LNCAP (cell line): Measurements from ENCODE around the gene MTA1.

Experiments used
- TF ChIP-seq, protein P1 (sequence below): fragments of 450-650 bp; IDR thresholded peaks from 2 replicates; pipeline ENCODE4 v1.5.1; 2017; ENCODE audit warnings: mild to moderate bottlenecking

Gene MTA1

DNA sequence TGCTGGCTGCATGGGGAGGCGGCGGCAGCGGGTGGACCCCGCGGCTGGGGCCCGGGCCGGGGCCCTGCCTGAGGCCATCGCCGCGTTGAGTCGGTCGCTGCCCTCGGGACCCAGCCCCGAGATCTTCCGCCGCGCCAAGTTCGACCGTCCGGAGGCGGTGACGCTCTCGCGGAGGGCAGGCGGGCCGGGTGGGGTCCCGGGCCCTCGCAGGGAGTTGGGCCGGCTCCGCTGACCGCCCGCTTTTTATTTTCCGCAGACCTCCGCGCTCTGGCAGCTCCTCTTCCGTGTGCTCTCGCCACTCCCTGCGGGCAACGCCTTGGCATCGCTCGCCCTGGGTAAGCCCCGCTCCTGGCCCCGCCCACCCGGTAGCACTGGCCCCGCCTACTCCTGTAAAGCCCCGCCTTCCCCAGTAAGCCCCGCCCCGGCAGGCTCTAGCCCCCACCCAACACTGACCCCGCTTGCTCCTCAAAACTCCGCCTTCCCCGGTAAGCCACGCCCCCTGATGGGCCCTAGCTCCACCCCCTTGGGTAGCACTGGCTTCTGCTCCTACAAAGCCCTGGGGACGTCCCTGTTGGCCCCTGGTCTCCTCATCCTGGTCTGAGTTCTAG, 71.8 kb downstream of the MTA1 start:
- TF ChIP-seq, protein P1, sequence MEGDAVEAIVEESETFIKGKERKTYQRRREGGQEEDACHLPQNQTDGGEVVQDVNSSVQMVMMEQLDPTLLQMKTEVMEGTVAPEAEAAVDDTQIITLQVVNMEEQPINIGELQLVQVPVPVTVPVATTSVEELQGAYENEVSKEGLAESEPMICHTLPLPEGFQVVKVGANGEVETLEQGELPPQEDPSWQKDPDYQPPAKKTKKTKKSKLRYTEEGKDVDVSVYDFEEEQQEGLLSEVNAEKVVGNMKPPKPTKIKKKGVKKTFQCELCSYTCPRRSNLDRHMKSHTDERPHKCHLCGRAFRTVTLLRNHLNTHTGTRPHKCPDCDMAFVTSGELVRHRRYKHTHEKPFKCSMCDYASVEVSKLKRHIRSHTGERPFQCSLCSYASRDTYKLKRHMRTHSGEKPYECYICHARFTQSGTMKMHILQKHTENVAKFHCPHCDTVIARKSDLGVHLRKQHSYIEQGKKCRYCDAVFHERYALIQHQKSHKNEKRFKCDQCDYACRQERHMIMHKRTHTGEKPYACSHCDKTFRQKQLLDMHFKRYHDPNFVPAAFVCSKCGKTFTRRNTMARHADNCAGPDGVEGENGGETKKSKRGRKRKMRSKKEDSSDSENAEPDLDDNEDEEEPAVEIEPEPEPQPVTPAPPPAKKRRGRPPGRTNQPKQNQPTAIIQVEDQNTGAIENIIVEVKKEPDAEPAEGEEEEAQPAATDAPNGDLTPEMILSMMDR, result no peak

DNA sequence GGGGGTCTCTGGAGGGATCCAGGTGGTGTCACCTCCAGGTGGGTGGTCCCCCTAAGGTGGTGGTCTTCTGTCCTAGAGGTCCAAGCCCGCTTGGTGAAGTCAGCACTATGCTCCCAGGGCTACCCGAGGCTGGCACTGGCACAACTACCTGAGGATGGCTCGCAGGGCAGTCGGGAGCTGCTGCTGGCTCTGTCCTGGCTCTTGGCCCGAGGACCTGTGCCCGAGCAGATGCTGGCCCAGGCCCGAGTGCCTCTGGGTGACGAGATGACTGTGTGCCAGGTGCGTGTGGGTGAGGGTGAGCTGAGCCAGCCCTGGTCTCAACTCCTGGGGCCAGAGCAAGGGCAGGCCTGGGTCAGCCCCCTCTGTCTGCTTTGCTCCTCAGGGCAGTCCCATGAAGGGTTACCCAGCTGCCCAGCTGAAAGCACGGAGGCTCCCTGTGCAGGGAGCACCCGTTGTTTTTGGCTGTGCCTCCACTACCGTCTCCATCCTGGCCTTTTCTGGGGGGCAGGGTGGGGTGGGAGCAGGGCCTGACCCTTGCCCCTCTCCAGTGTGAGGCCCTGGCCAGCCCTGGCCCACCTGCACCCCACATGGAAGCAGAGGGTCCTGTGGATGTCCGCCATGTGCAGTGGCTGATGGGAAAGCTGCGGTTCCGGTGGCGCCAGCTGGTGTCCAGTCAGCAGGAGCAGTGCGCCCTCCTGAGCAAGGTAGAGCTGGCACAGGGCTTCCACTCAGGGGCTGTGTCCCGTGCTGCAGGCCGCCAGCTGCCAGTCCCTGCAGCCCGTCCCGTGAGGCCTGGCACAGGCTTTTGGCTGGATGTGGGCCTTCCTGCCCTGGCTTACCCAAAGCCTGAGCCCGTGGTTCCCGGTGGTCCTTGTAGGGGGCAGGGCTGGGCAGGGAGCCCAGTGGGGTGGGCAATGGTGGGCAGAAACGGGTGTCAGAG, 72.7 kb downstream of the MTA1 start:
- TF ChIP-seq, protein P1, result no peak

DNA sequence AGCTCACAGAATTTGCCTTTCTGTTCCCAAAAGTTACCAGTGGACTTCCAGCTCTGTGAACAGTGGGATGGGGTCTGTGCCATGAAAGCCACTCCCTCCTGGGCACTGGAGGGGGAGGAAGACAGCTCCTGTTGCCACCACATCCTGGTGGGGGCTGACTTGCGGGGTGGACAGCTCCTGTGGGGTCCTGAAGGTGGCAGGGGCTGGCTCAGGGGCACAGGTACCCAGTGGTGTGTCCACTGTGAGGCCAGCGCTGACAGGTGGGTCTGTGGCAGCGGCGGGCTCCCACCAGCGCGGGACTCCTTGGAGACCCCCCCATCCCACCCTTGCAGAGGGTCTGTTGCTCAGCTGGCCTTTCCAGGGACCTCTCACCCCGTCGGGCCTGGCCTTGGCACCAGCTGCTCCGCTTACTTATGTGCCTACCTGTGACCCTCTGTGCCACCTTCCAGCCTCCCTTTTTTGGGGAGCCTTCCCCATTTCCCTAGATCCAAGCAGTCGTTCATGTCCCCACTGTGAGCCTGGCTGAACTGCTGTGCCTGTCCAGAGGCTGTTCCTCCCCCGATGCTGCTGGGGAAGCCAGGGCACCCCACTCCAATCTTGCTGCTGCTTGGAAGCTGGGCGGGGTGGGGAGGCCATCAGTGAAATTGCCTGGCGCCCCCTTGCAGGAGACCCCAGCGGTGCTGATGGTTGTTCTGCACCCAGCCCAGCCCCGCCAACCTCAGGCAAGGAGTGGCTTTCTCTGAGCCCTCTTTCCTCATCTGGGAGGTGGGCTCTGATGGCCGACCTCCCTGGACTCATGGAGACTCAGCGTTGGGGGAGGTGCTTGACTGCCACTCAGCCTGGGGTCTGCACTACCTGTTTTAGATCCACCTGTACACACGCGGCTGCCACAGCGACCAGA, 73.6 kb downstream of the MTA1 start:
- TF ChIP-seq, protein P1, result no peak

DNA sequence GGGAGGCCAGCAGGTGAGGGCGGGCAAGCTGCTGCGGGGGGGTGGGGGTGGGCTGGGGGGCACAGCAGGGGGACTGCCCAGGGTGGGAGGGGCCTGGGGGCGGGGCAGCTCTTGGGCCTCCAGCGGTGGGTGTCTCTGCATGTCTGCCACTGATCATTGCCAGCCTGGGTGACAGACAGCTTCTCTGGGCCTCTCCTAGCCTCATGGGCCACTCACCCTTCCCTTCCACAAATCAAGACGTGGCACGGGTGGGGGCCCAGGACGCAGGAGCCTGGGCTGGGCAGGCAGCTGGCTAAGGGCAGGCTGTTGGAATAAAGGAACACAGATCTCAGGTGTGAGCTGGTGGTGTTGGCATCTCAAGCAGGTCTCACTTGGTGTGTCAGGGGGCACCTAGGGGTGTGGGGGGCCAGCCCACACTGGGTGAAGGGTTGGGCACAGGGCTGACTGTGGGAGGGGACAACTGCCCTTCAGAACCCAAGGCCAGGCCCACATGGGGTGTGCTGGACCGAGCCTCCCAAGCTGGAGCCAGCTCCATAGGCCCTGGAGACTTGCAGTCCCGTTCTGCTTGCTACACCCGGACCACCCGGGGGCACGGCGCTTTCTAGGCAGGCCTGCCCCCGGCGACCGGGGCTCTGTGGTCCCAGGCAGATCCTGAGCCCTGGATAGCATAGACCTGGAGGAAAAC, 74.4 kb downstream of the MTA1 start:
- TF ChIP-seq, protein P1, result no peak

DNA sequence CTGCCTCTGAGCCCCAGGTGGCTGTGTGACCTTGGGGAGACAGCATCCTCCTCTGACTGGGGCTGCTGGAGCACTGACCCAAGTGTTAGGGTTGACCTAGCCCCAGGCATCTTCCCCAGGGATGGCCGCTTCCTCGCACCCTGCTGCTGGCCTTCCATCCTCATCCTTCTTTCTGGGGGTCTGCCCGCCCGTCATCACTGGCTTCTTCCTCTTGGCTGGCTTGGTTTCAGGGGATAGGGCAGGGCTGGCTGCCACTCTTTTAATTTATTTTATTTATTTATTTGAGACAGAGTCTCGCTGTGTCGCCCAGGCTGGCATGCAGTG, 74.9 kb downstream of the MTA1 start:
- TF ChIP-seq, protein P1, result no peak

DNA sequence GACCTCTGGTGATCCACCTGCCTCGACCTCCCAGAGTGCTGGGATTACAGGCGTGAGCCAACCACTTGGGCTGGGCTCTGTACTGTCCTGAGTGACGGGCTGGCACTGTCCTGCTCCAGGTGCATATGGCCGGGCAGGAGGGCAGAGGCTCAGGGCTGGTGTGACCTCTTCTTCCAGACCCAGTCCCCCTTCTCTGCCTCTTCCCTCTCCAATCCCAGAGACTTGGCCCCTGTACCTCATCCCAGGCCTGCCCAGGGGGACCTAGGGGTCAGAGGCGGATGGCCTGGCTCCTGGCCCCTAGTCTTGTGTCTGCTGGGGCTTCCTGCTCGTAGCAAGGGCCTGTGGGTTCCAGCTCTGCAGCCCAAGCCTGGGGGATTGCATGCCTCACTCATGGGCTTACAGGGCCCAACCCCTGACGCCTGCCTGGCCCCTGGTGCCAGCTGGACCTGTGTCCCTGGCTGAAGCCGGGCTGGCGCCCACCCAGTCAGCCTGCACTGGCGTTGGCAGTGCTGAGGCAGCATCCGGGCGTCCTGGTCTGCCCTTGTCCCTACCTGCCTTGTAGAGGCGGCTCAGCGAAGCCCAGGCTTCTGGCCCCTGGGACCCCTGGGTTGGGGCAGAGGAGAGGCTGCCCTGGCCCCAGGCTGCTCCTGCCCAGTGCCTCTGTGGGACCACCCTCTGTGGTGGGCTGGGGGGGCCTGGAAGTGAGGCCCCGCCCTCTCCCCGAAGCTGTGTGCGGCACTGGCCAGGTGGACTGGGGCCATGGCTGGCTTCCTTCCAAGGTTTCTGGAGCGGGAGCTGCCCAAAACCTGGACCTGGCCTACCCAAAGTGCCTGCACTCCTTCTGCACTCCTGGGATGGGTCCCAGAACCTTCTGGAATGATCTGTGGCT, 75.7 kb downstream of the MTA1 start:
- TF ChIP-seq, protein P1, result no peak
